A549 (cell line): Measurements from ENCODE around the gene PCED1B.

Experiments used
- JUNB ChIP-seq: fragments of >200 bp; sonication (Bioruptor Twin); formaldehyde crosslinking; IDR thresholded peaks from 2 replicates; pipeline ENCODE4 v1.6.1; 2016
- MAZ ChIP-seq: fragments of 150-350 bp; IDR thresholded peaks from 2 replicates; pipeline ENCODE4 v1.6.1; 2014; ENCODE audit warnings: antibody characterized with exemption, low read depth, low read length, borderline replicate concordance
- POLR2A ChIP-seq: IDR thresholded peaks from 2 replicates; pipeline ENCODE4 v1.6.1; 2012; ENCODE audit warnings: mild to moderate bottlenecking, low read length
- TF ChIP-seq, protein P1 (sequence below): fragments of 200-600 bp; sonication (generic); IDR thresholded peaks from 2 replicates; pipeline ENCODE4 v1.6.1; 2016; ENCODE audit warnings: antibody characterized with exemption, mild to moderate bottlenecking, moderate library complexity

DNA sequence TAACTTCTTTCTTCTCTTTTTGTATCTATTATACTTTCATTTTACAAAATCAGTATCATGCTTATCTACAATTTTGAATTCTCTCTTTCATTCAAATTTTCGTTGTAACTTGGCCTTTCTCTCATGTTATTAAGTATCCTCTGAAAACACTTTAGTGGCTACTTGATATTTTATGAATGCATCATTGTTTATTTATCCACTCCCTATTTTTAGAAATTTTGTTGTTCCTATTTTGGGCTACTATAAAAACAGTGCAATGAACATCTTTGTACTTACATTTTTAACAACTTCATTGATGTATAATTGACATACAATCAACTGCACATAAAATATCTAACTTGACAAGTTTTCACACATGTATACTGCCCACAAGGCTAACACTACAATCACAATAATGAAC, 44.3 kb downstream of the PCED1B start:
- TF ChIP-seq MAZ = no peak
- TF ChIP-seq, protein P1, sequence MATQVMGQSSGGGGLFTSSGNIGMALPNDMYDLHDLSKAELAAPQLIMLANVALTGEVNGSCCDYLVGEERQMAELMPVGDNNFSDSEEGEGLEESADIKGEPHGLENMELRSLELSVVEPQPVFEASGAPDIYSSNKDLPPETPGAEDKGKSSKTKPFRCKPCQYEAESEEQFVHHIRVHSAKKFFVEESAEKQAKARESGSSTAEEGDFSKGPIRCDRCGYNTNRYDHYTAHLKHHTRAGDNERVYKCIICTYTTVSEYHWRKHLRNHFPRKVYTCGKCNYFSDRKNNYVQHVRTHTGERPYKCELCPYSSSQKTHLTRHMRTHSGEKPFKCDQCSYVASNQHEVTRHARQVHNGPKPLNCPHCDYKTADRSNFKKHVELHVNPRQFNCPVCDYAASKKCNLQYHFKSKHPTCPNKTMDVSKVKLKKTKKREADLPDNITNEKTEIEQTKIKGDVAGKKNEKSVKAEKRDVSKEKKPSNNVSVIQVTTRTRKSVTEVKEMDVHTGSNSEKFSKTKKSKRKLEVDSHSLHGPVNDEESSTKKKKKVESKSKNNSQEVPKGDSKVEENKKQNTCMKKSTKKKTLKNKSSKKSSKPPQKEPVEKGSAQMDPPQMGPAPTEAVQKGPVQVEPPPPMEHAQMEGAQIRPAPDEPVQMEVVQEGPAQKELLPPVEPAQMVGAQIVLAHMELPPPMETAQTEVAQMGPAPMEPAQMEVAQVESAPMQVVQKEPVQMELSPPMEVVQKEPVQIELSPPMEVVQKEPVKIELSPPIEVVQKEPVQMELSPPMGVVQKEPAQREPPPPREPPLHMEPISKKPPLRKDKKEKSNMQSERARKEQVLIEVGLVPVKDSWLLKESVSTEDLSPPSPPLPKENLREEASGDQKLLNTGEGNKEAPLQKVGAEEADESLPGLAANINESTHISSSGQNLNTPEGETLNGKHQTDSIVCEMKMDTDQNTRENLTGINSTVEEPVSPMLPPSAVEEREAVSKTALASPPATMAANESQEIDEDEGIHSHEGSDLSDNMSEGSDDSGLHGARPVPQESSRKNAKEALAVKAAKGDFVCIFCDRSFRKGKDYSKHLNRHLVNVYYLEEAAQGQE = no peak
- TF ChIP-seq POLR2A = no peak
- no peak for TF ChIP-seq JUNB
